Activated naive CD8-positive, alpha-beta T cell treated with anti-CD3 and anti-CD28 coated beads, Interleukin-2, amount 50 U/mL, for 24 hours (primary cell): ENCODE data around the gene CCDC15.
"Not testable (repeated sequence)": the region's sequence is repeated elsewhere in the genome, so short reads cannot be mapped to it uniquely, and the experiment has no call there.

Experiments used
- ATAC-seq: fragments of 150-1000 bp; cut with Tn5 transposase; one replicate; pipeline ENCODE4 v1.10.0; 2021
- DNase-seq: peaks from one replicate; pipeline ENCODE4 v3.0.0; 2021
- H3K27ac Mint-ChIP-seq: one replicate; pipeline ENCODE4 v1.8.0; 2021; ENCODE audit warnings: mild to moderate bottlenecking, mixed read lengths
- H3K27me3 Mint-ChIP-seq: one replicate; pipeline ENCODE4 v1.8.0; 2021; ENCODE audit warnings: mixed read lengths
- H3K36me3 Mint-ChIP-seq: one replicate; pipeline ENCODE4 v1.8.0; 2021; ENCODE audit warnings: low read depth, mixed read lengths
- H3K4me1 Mint-ChIP-seq: one replicate; pipeline ENCODE4 v1.8.0; 2021; ENCODE audit warnings: mixed read lengths
- H3K4me3 Mint-ChIP-seq: one replicate; pipeline ENCODE4 v1.8.0; 2021; ENCODE audit warnings: mild to moderate bottlenecking, moderate library complexity, mixed read lengths
- H3K9me3 Mint-ChIP-seq: one replicate; pipeline ENCODE4 v1.8.0; 2021; ENCODE audit warnings: mixed read lengths

Gene CCDC15

DNA sequence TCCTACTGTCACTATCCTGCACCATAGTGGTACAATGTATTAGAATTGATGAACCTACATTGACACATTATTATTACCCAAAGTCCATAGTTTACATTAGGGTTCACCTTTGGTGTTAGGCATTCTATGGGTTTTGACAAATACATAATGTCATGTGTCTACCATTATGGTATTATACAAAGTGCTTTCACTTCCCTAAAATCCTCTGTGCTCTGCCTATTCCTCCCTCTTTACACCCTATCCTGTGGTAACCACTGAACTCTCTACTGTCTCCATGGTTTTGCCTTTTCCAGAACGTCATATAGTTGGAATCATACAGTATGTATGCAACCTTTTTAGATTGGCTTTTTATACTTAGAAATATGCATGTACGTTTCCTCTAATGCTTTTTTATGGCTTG is 51.5 kb downstream of the CCDC15 start:
- Mint-ChIP-seq H3K36me3 (peaks cover 49% of the 10 kb centered on the region), H3K27ac (no peak overlapping the region), H3K4me1 (no peaks in the 10 kb centered on the region), H3K27me3 (no peaks in the 10 kb centered on the region), H3K9me3 (peaks cover 24% of the 10 kb centered on the region), H3K4me3 (no peak overlapping the region)
- ATAC-seq, result no peak
- DNase-seq, result no peak

DNA sequence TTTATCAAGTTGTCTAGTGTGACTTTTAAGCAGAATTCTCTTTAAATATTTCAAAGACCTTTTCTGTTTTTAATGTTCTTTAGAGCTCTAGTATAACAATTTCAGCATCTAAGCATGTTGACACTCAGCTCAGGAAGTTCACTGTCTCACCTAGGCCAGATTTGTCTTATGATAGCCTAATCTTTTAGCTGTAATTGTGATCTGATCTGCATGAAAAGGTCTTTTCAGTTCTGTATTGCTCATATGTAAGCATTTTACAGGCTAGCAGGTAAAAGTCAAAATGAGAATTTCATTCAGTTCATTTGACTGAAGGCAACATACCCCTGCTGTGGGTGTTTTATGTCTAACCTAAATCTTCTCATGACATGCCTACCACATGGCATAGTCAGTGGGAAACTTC is 62.4 kb downstream of the CCDC15 start:
- no peak overlapping the region for H3K27ac Mint-ChIP-seq
- no peaks in the 10 kb centered on the region for H3K27me3 Mint-ChIP-seq
- DNase-seq (no peak), ATAC-seq (no peak)
- no peak overlapping the region for H3K4me3 Mint-ChIP-seq
- H3K36me3 Mint-ChIP-seq, result peaks cover 8% of the 10 kb centered on the region
- peaks cover 10% of the 10 kb centered on the region for H3K9me3 Mint-ChIP-seq
- no peaks in the 10 kb centered on the region for H3K4me1 Mint-ChIP-seq

DNA sequence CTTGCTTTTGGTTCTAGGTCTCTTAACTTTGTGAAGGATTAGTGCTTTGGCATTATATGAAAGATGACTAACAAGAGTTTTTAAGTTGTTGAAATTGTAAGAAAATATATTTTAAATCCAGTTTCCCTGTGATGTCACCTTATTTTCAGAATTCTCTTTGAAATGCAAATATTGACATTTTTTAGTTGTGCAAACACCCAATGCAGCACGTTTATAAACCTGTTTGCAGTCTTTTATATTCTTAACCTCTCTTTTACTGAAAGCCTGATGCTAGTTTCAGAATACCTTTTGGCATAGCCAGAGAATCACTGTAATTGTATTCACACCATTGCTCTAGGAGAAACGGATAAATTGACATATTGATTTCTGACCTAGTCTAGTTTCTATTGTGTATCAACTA is 66.3 kb downstream of the CCDC15 start:
- H3K36me3 Mint-ChIP-seq, result no peaks in the 10 kb centered on the region
- no peak overlapping the region for H3K4me3 Mint-ChIP-seq
- H3K27ac Mint-ChIP-seq, result no peak overlapping the region
- H3K4me1 Mint-ChIP-seq, result no peaks in the 10 kb centered on the region
- no peaks in the 10 kb centered on the region for H3K27me3 Mint-ChIP-seq
- ATAC-seq, result no peak
- DNase-seq, result no peak
- no peaks in the 10 kb centered on the region for H3K9me3 Mint-ChIP-seq

GRCh38 chr11:125022551-125022950 is 68.5 kb downstream of the CCDC15 start:
- H3K9me3 Mint-ChIP-seq, result no peaks in the 10 kb centered on the region
- no peak for ATAC-seq

GRCh38 chr11:125025968-125026367 is 72.0 kb downstream of the CCDC15 start:
- Mint-ChIP-seq H3K9me3 (no peaks in the 10 kb centered on the region), H3K36me3 (peaks cover 5% of the 10 kb centered on the region), H3K4me1 (no peaks in the 10 kb centered on the region), H3K27me3 (no peaks in the 10 kb centered on the region), H3K4me3 (no peak overlapping the region), H3K27ac (no peak overlapping the region)
- DNase-seq (no peak), ATAC-seq (no peak)

More at GRCh38 chr11:125022551-125022950, 68.5 kb downstream of the CCDC15 start:
- Mint-ChIP-seq H3K27me3 (no peaks in the 10 kb centered on the region), H3K4me1 (no peaks in the 10 kb centered on the region), H3K27ac (no peak overlapping the region), H3K36me3 (peaks cover 1% of the 10 kb centered on the region), H3K4me3 (no peak overlapping the region)
- no peak for DNase-seq

DNA sequence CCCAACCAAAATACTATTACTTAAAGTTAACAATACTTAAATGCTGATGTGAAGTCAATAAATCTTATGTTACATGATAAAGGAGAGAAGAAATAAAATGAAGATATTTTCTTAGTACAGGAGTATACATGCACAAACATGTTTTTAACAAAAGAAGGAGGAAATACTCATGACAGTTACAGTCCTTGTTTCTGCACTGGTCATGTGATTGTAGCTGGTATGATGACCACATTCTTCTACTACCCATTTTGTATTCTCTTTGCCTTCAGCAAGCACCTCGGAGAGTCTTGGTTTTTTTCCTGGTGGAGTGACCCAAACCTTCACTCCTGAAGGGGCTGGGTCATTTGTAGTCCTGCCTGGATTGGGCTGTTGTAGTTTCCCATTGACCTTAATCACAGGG is 75.4 kb downstream of the CCDC15 start:
- H3K4me1 Mint-ChIP-seq, DNase-seq, ATAC-seq, H3K4me3 Mint-ChIP-seq, H3K27me3 Mint-ChIP-seq, H3K27ac Mint-ChIP-seq: not testable (repeated sequence)
- H3K36me3 Mint-ChIP-seq, result peaks cover 20% of the 10 kb centered on the region
- peaks cover 13% of the 10 kb centered on the region for H3K9me3 Mint-ChIP-seq

GRCh38 chr11:125036933-125037332 is 82.9 kb downstream of the CCDC15 start:
- DNase-seq, result no peak
- no peak overlapping the region for H3K4me3 Mint-ChIP-seq
- H3K36me3 Mint-ChIP-seq, result peaks cover 25% of the 10 kb centered on the region
- H3K27ac Mint-ChIP-seq, result no peak overlapping the region
- H3K4me1 Mint-ChIP-seq, result peaks cover 10% of the 10 kb centered on the region
- peak; percentile 96 for ATAC-seq
- no peaks in the 10 kb centered on the region for H3K27me3 Mint-ChIP-seq
- peaks cover 23% of the 10 kb centered on the region for H3K9me3 Mint-ChIP-seq

GRCh38 chr11:125049164-125049792 is 95.3 kb downstream of the CCDC15 start:
- H3K27me3 Mint-ChIP-seq, result no peaks in the 10 kb centered on the region
- no peak for ATAC-seq
- no peaks in the 10 kb centered on the region for H3K4me1 Mint-ChIP-seq
- H3K27ac Mint-ChIP-seq, result no peak overlapping the region
- no peak overlapping the region for H3K4me3 Mint-ChIP-seq
- H3K9me3 Mint-ChIP-seq, result peaks cover 9% of the 10 kb centered on the region
- H3K36me3 Mint-ChIP-seq, result peaks cover 8% of the 10 kb centered on the region
- DNase-seq, result no peak

- Mint-ChIP-seq H3K4me1 (no peaks in the 10 kb centered on the region), H3K9me3 (no peaks in the 10 kb centered on the region), H3K4me3 (no peak overlapping the region), H3K36me3 (peaks cover 2% of the 10 kb centered on the region), H3K27ac (no peak overlapping the region), H3K27me3 (no peaks in the 10 kb centered on the region)
- DNase-seq (no peak), ATAC-seq (no peak)
Measured at GRCh38 chr11:125052047-125052446, 98.0 kb downstream of the CCDC15 start.

DNA sequence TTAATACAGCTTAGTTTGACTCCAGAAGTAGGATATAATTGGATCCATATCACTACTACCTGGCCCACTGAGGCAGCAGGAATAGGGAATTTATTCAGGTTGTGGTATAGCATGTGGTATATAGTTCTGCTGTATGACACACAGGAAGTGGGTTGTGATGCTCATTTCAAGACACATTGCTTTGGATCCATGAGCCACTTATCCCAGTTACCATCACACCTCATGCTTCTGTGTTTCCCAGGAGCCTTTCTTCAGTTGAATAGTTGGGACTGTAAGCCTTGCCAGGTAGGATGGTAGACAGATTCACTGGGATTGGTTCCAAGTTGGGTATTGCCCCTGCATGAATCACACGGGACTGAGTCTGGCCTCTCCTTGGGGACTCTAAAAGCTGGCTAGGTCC is 99.2 kb downstream of the CCDC15 start:
- Mint-ChIP-seq H3K4me1 (no peaks in the 10 kb centered on the region), H3K27me3 (no peaks in the 10 kb centered on the region), H3K36me3 (peaks cover 2% of the 10 kb centered on the region), H3K27ac (no peak overlapping the region), H3K9me3 (no peaks in the 10 kb centered on the region), H3K4me3 (no peak overlapping the region)
- DNase-seq (no peak), ATAC-seq (peak; percentile 71)

GRCh38 chr11:125055107-125055715 is 101.2 kb downstream of the CCDC15 start:
- DNase-seq (no peak), ATAC-seq (no peak)
- no peak overlapping the region for H3K4me3 Mint-ChIP-seq
- H3K27ac Mint-ChIP-seq, result no peak overlapping the region
- peaks cover 2% of the 10 kb centered on the region for H3K27me3 Mint-ChIP-seq
- H3K36me3 Mint-ChIP-seq, result peaks cover 2% of the 10 kb centered on the region
- H3K9me3 Mint-ChIP-seq, result no peaks in the 10 kb centered on the region
- H3K4me1 Mint-ChIP-seq, result no peaks in the 10 kb centered on the region

- H3K27me3 Mint-ChIP-seq, H3K36me3 Mint-ChIP-seq, DNase-seq, ATAC-seq, H3K4me3 Mint-ChIP-seq, H3K27ac Mint-ChIP-seq, H3K9me3 Mint-ChIP-seq, H3K4me1 Mint-ChIP-seq: not testable (repeated sequence)
Measured at GRCh38 chr11:125056111-125056510, 102.1 kb downstream of the CCDC15 start.

DNA sequence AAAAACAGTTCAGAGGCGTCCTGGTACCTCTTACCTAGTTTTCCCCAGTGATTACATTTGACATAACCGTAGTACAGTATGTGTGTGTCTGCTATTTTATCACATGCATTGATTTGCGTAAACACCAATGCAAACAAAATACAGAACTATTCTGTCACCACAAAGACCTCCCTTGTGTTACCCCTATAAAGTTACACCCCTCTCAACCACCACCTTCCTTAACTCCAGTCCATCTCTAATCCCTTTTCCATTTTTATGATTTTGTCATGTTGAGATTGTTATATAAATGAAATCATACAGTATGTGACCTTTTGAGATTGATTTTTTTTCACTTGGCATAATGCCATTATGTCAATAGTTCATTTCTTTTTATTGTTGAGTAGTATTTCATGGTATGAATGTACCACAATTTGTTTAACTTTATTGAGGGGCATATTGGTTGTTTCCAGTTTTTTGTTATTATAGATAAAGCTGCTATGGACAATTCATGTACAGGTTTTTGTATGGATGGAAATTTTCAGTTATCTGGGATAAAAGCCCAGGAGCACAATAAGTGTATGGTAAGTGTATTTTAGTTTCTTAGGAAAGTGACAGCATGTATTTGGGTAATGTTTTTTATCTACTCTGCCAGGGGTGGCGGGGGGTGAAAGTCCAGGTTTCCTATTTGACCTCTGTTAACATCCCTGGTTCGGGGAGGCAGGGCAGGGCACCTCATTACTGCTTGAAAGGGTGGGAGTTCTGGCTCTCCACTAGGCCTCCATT is 103.1 kb downstream of the CCDC15 start:
- Mint-ChIP-seq H3K36me3 (peaks cover 2% of the 10 kb centered on the region), H3K9me3 (no peaks in the 10 kb centered on the region), H3K27ac (no peak overlapping the region), H3K4me3 (no peak overlapping the region), H3K27me3 (peaks cover 5% of the 10 kb centered on the region), H3K4me1 (peaks cover 4% of the 10 kb centered on the region)
- DNase-seq (no peak), ATAC-seq (no peak)

GRCh38 chr11:125057693-125058016 is 103.7 kb downstream of the CCDC15 start:
- DNase-seq (no peak), ATAC-seq (no peak)
- Mint-ChIP-seq H3K27ac (no peak overlapping the region), H3K27me3 (peaks cover 5% of the 10 kb centered on the region), H3K4me3 (no peak overlapping the region), H3K9me3 (no peaks in the 10 kb centered on the region), H3K4me1 (peaks cover 8% of the 10 kb centered on the region), H3K36me3 (peaks cover 2% of the 10 kb centered on the region)

DNA sequence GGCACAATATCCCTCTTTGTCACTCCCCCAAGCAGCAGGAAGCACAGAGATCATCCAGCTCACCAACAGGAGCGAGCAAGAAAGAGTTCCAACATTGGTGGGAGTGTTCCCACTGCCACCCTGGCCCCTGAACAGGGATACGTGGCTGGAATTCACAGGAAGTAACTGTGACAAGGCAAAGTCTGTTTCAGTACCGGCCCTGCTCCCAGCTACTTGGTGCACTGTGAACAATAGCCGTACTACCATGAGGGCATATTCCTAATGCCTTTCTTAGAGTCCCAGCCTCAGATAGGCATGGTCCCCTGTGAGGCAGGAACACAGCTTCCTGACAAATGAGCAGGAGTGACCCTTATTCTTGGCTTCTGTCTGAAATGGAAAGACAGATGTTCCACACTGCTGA is 107.3 kb downstream of the CCDC15 start:
- Mint-ChIP-seq H3K27me3 (peaks cover 34% of the 10 kb centered on the region), H3K9me3 (no peaks in the 10 kb centered on the region), H3K4me3 (no peak overlapping the region), H3K36me3 (no peaks in the 10 kb centered on the region), H3K4me1 (peaks cover 20% of the 10 kb centered on the region), H3K27ac (no peak overlapping the region)
- ATAC-seq (no peak), DNase-seq (no peak)
